GM18511 (cell line): ENCODE results near the gene TMEM108.

Source experiments
- ATAC-seq: cut with Tn5 transposase; IDR thresholded peaks from one replicate; pipeline ENCODE4 v1.9.1; 2021; ENCODE audit warnings: mild to moderate bottlenecking, moderate library complexity; ENCODE audit not compliant: unreplicated experiment

Gene TMEM108

DNA sequence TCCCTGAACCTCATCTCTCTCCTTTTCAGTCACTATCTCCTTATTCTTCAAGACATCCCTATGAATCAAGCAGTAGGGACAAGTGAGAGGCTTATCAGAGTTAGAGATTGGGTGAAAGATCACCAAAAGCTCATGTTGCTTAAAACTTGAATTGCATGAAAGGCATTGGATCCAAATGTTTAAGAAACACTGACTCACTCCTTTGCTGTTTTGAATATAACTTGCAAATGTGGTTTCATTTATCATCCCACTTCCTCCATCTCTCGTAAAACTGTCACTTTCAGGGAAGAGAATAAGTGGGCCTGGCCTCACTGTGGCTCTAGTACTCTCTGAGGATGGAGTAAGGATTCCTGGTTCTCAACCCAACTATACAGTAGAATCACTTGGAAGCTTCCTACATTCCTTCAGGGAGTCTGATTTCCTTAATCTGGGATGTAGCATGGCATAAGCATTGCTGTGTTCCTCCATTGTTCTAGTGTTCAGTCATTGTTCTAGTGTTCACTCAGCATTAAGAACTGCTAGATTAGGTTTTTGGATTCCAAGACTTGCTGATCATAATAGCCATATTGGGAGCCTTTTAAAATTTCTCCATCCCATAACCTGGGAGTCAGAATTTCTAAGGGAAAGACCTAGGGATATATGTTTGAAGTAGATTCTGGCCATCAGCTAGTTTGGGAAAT, 171.8 kb downstream of the TMEM108 start:
- no peak for ATAC-seq

DNA sequence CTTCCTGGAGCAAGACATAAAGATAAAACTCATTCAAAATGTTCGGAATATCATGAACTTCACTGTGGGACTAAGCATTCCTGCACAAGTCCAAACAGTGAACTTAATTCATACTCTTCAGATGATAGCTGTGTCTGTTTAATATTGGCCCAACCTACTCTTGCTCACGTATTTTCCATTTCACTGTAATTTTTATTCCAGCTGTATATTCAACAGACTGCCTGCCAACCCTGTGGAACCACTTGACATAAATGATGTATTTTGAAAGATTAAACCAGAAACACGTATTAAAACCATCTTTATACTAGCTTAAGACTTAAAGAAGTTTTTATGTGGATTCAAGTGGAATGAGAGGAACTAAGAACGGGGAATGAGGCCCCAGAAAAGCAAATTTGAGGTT, 172.5 kb downstream of the TMEM108 start:
- ATAC-seq, result no peak

DNA sequence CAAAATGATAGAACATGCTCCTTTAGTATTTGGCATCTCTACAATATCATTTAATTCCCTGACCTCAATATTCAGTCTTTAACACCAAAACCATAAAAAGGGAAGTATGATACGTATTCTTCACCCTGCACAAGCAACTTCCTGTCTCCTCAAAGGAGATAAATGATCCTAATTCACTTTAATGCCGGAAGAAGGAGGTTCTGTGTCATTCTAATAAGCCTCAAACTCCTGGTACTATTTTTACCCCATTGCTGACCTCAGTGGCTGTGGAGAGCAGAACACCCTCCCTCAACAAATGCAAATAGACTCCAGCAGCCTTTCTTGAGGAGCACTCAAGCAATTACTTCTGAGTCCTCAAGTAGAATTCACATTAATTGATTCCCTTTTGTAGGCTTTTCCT, 173.3 kb downstream of the TMEM108 start:
- ATAC-seq, result peak; percentile 92

DNA sequence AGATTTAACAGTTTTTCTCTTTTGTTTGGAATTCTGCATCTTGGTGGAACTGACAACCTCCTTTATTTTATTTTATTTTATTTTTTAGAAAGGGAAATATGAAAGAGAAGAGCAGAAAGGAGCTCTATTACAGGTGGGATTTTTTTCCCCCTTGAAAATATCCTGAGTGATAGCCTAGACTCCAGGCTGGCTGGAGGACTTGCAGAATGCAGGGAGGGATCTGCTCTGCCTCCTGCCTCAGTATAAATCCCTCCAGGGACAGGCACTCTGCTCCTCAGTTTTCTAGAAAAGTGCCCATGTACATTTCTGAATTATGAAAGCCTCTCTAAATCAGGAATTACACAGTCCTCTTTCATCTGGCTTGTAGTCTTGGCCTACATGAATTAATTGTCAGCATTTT, 173.7 kb downstream of the TMEM108 start:
- no peak for ATAC-seq

DNA sequence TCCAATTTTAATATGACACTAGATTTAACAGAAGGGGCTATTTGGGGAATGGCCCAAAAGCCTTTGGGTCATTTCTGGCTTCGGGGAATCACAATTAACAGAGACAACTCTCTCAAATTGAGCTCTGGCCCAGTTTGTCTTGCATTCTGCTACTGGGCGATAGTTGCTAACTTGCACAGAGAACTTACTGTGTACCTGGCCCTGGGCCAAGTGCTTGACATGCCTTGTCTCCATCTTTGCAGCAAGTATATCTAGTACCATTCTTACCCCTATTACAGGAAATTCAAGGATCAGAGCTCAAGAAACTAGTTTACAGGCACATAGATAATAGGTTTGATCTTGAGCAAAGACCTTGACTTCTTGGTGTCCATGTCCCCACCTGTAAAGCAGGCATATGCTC, 175.7 kb downstream of the TMEM108 start:
- no peak for ATAC-seq

DNA sequence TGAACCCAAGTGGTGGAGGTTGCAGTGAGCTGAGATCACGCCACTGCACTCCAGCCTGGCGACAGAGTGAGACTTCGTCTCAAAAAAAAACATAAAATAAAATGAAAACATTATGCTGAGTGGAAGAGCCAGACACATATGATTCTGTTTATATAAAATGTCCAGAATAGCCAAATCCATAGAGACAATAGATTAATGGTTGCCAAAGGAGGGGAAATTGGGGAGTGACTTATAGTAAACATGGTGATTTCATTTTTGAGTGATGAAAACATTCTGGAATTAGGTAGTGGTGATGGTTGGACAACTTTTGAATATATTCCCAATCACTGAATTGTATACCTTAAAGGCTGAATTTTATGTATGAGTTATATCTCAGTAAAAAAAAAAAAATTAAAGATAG, 189.6 kb downstream of the TMEM108 start:
- ATAC-seq, result no peak

DNA sequence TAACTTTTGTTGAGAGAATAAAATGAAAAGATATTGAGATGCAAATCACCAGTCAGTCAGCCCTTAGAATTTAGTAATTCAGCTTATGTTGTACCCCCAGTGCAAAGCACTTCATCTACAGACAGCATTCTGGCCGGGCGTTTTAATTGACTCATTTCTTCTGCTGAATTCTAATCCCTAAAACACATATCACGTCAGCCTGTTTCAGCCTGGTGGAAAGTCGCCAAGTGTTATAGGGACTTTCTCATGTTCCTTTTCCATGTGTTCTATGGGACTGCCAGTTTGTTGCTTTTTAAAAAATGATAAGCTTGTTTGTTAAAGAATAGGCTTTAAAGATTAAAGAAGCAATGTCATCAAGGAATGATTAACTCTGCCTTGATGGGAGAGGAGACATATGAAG, 192.0 kb downstream of the TMEM108 start:
- no peak for ATAC-seq

DNA sequence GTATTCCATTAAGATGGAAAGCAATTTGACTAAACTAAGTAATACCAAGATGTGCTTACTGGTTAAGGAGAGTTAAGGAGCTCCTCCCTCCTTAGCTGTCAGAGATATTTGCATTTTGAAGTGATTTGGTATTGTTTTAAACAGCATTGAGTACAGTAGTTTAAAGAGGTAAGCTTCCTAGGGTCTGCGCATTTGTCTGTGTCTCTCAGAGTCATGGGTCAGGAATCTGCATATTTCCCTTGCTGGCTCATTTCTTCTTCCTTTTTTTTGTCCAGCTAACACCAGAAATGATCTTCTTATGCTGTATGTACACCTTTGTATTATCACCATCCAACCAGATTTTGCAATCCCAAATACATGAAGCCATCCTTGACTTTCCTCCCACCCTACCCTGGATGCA, 198.7 kb downstream of the TMEM108 start:
- no peak for ATAC-seq

DNA sequence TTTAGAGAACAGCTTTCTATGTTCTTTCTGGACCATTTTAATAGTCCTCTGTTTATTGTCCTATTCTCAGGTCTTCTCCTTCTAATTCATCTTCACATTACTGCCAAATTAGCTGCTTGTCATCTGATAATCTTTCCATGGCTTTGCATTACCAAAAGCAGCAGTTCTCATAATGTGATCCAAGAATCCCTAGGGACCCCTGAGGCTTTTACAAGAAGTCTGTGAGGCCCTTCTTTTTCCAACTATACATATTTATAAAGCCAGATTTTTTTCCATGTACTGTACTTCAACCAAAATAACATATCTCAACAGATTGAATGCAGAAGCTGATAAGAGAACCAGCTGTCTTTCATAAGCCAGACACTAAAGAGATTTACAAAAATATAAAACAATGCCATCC, 199.2 kb downstream of the TMEM108 start:
- ATAC-seq, result no peak

DNA sequence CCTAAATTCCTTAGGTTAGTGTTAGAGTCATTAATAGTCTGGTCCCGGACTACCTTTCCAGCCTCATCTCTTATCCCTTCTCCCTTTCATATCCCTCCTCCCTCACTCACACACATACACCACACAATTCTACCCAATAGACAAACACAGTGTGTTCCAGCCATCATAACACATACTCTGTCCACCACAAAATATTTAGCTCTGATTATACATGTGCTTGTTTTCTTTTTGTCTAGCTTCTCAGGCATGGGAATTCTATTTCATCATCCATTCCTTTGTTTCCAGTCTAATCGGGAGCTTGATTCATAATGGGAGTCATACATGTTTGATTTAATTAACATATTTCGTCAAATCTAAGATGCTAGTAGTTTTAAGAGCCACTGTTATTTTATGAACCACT, 199.8 kb downstream of the TMEM108 start:
- ATAC-seq, result no peak

DNA sequence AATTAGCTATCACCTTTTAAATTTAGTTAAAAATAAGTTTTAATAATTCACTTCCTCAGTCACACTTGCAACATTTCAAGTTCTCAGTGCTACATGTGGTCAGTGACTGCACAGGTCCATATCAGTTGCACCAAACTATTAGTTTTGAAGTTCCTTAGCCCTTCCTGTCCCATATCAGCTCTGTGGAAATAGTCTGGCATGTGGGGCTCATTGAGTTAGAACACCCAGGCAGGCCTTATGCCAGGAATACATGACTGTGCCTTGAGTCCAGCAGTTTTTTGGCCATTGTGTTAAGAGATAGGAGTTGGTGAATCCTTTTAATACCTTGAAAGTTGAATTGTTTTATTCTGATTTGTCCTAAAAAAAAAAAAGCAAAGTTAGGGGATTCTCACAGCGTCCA, 207.9 kb downstream of the TMEM108 start:
- ATAC-seq, result no peak

DNA sequence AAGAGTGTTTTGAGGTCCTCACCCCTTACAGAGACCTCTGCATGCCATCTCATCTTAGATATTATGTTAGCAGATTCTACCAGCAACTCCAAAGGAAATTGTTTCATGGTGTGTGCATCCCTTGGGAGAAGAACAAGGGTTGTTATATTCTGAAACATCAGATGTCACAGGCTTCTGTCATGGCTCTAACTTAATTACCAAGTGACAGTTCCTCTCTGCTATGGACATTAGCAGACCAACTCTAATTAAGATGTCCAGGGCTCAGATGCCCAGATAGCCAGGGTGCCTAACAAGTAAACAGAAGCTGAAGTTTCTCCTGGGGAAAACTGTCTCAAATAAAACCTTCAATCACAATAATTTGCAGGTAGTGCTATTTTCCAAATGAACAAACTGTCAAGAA, 208.6 kb downstream of the TMEM108 start:
- ATAC-seq, result no peak

DNA sequence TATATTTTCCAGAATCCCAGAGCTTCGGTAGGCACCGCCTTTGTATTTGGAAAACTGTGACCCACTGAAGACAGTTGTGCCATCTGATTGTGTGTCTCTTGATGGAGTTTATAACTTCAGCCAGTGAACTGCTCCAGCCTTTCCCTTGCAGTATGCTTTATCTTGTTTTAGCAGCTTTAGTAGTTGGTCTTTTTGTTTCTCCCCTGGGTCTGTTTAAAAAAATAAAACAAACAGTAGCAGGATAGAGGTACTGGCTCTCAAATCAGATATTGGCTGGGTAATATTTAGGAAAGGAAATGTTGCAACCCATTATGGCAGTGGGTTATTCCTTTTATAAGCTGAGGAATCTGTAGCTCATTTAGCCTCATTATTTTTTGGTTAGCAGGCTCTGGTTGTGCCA, 210.2 kb downstream of the TMEM108 start:
- no peak for ATAC-seq

DNA sequence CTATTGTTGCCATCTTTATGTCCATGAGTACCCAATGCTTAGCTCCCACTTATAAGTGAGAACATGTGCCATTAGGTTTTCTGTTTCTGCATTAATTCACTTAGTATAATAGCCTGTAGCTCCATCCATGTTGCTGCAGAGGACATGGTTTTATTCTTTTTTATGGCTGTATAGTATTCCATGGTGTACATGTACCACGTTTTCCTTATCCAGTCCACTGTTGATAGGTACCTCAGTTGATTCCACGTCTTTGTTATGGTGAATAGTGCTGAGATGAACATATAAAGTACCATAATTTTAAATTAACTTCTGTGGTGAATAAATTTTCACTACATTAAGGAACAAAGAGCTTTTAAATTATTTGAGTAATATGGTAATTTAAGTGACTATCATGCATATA, 211.3 kb downstream of the TMEM108 start:
- no peak for ATAC-seq

DNA sequence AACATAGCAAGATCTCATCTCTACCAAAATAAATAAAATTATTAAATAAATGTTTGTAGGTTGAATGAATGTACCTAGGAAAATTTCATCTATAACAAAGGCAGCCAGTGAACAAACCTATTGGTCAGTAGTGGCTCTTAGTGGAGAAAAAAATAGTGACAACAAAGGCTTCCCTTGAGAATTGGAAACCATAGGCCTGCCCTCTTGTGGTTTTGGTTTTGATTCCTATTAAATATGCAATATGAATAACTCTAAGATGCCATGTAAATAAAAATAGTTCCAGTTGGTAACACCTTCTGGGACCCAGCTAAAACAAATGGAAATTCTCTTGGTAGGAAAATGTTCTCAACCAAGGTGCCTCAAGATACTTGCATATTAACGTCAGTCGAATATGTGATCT, 216.0 kb downstream of the TMEM108 start:
- no peak for ATAC-seq

DNA sequence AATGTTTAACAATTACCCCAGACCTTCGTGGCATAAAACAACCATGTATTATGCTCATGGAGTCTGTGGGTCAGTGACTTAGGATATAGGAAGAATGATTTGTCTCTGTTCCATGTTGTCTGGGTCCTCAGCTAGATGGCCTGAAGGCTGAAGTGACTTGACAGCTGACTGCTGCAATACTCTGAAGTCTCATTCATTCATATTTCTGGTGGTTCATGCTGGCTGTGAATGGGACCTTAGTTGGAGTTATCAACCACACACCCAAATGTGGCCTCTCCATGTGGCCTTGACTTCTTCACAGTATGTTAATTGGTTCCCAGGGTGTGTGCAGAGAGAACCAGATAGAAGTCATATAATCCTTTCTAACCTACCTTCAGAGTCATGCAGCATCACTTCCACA, 216.5 kb downstream of the TMEM108 start:
- ATAC-seq, result no peak

DNA sequence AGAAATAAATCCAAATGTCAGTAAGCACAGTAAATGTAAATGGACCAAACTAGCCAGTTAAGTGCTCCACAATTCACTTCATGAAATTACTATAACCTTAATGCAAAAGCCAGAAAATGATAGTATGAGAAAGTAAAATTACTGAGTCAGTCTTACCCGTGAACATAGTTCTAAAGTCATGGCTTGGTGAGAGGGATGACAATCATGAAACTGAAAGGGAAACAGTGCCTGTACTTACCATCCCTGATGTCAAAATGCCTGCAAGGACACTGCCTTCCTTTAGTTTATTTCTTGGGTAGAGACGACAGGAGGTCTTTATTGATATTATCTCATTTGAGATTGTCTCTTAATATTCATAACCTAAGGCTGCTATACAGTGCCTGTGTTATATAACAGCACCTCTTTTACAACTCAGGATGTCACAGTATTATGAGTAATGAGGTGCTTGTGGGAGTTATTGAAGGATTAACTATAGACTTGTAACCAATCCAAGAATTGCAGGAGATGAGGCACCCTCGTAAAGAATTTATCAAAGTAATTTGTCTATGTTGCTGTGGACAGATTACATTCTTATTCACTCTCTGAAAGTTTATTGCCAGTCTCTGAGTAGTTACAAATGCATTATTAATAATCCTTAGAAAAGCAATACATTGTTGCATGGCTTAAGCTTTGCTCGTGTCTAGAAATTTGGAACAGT, 218.7 kb downstream of the TMEM108 start:
- peak; percentile 57 for ATAC-seq

DNA sequence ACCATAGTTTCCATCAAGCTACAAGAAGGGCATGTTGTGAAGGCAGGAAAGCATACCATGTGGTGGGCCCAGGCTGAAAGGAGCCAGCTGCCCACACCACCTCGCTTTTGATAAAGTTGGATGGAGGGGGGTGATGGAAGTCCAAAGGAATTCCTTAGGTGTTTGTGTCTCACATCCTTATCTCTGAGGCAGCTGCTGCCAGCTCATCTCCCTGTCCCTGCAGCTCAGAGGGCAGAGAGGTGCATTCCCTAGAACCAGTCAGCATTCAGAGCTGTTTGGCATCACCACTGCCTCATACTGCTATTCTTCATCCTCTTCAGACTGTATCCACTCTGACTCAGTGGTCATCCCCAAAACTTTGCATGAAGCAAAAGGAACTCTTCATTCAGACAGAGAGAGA, 220.2 kb downstream of the TMEM108 start:
- no peak for ATAC-seq

DNA sequence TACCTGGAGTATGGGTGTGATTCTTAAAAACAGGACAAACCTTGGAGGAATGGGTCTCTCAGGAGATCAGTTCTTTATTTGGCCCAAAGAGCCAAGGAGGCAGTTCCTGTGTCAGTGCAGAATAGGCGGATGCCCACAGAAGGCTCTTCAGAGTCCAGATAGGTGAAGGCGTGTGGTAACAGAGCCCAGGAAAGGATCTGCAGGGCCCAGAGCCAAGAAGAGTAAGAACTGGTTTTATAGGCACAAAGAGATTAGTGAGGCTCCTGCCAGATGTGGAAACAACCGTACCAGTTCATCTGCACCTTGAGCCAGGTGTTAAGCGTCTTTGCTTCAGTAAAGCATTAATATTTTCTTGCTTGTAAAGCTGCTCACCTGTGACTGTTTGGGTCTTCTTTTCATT, 221.6 kb downstream of the TMEM108 start:
- no peak for ATAC-seq

DNA sequence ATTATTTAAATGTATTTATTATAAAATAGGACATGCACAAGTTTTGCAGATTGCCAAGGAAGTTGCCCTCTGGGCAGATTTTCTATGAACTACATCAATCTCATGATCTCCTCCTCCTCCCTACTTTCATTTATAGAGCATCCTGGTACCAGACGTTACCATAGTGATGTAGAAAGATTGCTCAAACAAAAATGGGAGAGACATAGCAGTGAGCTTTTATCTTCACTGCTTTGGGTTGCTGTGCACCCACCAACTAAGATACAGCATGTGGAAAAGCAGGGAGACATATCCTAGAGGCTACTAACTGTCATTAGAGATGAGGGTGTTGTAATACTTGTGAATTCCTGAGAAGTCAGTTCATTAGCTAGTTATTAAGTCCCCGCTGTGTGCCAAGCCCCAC, 224.1 kb downstream of the TMEM108 start:
- no peak for ATAC-seq

DNA sequence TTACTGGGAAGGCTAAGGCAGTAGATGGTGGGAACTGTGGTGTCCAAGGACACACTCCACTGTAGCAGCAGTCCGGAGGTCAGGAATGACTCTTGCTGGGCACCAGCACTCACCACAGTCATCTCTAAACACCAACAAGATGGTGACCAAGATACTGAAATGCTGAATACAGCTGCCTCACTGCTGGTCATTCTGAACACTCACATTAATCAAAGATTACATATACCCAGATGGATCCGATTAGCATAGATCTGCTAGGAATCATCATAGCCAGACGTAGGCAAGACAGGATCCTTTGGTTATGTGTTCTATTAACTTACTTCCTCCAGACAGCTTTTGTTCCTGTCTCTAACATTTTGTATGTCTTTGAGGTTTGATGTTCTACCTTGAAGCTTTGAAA, 226.7 kb downstream of the TMEM108 start:
- no peak for ATAC-seq

DNA sequence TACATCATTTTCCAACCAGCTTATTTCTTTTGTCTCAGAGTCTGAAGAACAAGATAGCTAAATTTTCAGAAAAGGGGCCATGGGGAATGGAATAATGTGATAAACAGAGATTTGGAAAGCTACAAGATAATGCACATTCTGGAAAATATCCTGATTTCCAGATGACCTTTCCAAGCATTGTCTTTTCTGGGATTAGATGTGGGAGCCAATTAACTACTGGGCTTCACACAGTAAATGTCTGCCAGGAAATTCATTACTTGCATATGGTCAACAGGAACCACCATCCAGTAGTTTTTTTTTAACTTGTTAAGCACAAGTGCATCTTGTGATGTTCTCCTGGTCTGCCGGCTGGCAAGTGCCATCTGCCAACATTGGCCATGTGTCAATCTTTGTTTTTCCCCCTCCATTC, 230.5 kb downstream of the TMEM108 start:
- ATAC-seq, result no peak

DNA sequence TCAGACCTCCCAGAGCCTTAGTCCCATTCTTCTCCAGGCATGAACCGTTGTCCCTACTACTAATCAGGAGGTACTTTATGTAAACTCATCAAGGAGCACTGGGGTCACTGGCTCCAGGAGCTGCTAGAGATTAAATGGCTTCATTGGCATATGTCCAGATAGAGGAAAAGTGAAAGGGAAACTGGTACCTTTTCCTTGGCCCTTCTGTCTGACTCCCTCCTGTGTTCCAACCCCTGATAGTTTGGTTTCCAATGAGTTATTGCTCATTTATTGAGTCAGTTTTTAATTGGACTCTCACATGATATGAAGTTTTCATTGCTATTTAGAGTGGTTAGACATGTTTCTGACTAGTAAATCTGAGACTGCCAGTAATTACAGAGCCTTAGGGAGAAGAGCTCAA, 231.2 kb downstream of the TMEM108 start:
- ATAC-seq, result no peak
